Measurements from ENCODE around the gene EFHD1.
"Not testable (repeated sequence)": the region's sequence is repeated elsewhere in the genome, so short reads cannot be mapped to it uniquely, and the experiment has no call there.

The EFHD1 gene

DNA sequence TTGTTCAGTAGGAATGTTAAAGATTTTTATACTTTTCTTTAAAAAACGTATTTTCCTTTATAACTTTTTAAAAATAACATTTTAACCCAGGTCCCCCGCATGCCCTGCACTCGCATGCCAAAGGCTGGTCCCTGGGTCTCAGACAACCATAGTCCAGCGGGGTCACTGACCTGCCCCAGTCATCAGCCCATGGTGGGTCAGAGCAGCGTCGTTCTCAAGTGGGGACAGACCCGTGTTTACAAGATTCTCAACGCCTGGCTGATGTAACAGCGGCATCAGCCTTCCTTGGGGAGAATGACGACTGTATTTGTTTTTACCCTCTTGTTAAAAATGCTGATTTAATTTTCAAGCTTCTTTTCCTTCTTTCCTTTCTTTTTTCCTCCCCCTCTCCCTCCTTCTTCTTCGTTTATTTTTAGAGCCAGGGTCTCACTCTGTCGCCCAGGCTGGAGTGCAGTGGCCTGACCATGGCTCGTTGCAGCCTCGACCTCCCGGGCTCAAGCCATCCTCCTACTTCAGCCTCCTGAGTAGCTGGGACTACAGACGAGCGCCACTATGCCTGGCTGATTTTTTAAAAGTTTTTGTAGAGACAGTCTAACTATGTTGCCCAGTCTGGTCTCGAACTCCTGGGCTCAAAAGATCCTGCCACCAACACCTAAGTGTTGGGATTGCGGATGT, 1.0 kb upstream of the EFHD1 start:
- Histone ChIP-seq H3K36me3 (ENCODE audit: insufficient read depth, low read length) (no peaks in the 10 kb centered on the region), H3K9me3 (ENCODE audit: control insufficient read depth, insufficient read depth, low read length) (no peaks in the 10 kb centered on the region), H3K4me1 (ENCODE audit: insufficient read depth, low read length) (0 out of 2 replicates have a peak, but pooled peaks cover 3% of the 10 kb centered on the region), H3K9ac (ENCODE audit: low read depth, low read length) (peak overlapping the region; percentile 87; the same call in 1 of the 2 replicates)

DNA sequence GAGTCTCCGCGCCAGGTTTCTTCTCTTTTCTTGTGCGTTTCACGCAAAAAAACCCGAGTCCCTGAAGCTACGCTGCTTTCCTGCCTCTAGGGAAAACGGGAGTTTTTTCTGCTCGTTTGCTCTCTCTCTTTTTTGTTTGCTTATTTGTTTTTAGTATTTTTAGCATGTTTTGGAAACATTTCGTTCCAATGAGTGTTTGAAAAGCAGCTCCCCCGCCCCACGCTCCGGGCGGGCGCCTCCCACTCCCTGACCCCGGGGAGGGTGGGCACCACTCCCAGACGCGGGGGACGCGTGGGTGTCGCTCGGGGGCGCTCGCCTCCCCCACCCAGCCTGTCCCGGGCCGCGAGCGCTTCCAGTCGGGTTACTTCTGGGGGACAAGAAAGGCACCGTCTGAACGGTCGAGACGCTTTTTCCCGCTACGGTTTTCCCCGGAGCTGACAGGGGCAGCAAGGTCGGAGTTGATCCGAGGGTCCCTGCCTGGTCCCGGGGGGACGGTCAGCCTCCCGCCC, 446 bp upstream of the EFHD1 start:
- Histone ChIP-seq H3K9ac (ENCODE audit: low read depth, low read length) (peak overlapping the region; percentile 87), H3K9me3 (ENCODE audit: control insufficient read depth, insufficient read depth, low read length) (no peaks in the 10 kb centered on the region), H3K36me3 (ENCODE audit: insufficient read depth, low read length) (no peaks in the 10 kb centered on the region), H3K4me1 (ENCODE audit: insufficient read depth, low read length) (0 out of 2 replicates have a peak, but pooled peaks cover 3% of the 10 kb centered on the region)

DNA sequence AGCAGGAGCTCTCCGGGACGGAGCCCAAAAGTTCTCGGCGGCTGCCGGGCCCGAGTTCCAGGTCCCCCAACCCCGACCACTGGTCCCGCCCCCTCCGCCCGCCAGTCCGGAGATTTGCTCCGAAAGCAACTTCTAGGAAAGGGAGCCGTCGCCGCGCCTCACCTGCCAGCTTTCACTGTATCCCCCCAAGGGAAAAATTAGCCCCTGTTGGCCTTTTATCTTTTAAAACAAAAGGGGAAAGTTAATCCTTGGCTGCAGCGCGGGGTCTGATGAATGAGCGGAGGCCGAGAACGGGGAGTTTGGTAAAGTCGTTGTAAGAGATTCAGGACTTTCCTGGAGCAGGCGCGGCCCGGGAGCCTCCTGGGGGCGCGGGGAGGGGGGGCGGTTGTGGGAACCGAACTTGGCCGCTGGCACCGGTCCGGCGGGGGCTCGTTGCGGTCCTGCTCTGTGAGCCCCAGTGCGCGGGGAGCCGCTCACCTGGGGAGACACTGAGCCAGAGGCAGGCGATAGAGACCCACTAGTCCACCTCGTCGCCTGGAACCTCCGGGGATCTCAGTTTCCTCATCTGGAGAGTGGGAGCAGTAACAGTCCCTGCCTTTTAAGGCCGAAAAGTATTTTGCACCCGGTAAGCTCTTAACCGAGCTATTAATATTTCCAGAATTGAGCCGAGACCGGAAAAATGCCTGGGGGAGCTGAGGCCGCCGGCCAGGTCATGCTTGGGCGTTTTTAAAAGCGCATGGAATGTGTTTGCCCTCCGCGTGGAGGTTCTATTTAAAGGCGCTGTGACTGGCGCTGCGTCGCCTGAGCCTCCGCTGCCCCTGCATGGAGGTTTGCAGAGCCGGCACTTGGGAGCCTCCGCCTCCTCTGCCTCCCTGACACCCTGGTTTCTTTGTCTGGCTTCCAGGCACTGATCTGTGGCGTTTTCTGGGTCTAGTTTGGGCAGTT, 1.1 kb downstream of the EFHD1 start:
- Histone ChIP-seq H3K9me3 (ENCODE audit: control insufficient read depth, insufficient read depth, low read length) (no peaks in the 10 kb centered on the region), H3K36me3 (ENCODE audit: insufficient read depth, low read length) (no peaks in the 10 kb centered on the region), H3K4me1 (ENCODE audit: insufficient read depth, low read length) (0 out of 2 replicates have a peak, but pooled peaks cover 3% of the 10 kb centered on the region), H3K9ac (ENCODE audit: low read depth, low read length) (peak overlapping the region; percentile 87; the same call in 1 of the 2 replicates)

DNA sequence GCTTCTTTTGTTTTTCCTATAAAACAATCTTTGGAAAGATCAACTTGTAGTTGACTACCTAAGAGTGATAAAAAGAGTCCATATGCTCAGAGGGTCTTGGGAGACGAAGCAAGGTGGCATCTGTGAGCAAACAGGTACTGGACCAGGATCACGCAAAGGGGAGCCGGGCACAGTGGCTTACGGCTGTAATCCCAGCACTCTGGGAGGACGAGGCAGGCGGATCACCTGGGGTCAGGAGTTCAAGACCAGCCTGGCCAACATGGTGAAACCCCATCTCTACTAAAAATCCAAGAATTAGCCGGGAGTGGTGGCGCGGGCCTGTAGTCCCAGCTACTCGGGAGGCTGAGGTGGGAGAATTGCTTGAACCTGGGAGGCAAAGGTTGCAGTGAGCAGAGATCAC, 2.0 kb downstream of the EFHD1 start:
- not testable (repeated sequence) for H3K4me1 ChIP-seq (ENCODE audit: insufficient read depth, low read length); H3K36me3 ChIP-seq (ENCODE audit: insufficient read depth, low read length); H3K9me3 ChIP-seq (ENCODE audit: control insufficient read depth, insufficient read depth, low read length)
- 0 out of 2 replicates have a peak overlapping the region, but pooled peaks have one; percentile 87 for H3K9ac ChIP-seq (ENCODE audit: low read depth, low read length)

DNA sequence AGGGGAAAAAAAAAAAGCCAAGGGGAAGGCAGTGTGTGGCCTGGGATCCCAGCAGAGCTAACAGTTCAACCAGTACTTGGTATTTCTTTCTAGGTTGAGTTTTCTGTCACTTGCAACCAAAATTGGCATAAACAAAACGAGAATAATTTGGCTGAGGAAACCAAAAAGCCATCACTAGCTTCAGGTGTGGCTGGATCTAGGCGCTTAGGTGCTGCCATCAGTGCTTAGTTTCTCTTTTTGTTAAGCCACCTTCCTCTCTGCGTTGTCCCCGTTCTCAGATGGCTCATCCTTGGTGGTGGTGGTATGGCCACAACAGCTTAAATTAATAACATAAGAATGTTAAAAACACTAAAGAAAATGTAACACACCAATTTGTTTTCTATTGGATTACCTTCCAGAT, 2.4 kb downstream of the EFHD1 start:
- 0 out of 2 replicates have a peak, but pooled peaks cover 3% of the 10 kb centered on the region for H3K4me1 ChIP-seq (ENCODE audit: insufficient read depth, low read length)
- no peaks in the 10 kb centered on the region for H3K9me3 ChIP-seq (ENCODE audit: control insufficient read depth, insufficient read depth, low read length)
- no peaks in the 10 kb centered on the region for H3K36me3 ChIP-seq (ENCODE audit: insufficient read depth, low read length)

DNA sequence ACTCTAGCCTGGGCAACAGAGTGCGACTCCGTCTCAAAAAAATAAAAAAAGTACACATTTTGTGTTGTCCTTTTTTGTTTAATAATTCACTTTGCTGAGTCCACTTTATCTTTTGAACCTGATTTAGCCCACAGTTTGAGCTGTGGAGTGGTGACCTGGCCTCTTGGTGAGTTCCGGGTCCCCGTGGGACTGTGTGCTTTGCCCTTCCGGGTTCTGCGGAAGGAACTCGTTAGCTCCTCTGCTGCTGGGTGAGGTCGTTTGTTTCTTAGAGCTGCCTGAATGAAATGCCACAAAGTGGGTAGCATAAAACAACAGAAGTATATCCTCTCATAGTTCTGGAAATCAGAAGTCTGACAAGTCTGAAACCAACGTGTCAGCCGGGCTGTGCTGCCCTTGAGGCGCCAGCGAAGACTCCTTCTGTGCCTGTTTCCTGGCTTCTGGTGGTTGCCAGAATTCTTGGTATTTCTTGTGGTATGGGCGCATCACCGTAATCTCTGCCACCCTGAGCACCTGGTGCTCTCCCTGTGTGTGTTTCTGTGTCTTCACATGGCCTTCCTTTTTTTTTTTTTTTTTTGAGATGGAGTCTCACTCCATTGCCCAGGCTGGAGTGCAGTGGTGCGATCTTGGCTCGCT, 3.5 kb downstream of the EFHD1 start:
- H3K9me3 ChIP-seq (ENCODE audit: control insufficient read depth, insufficient read depth, low read length) = no peaks in the 10 kb centered on the region
- peaks cover 7% of the 10 kb centered on the region; the same call in 1 of the 2 replicates for H3K4me1 ChIP-seq (ENCODE audit: insufficient read depth, low read length)
- no peaks in the 10 kb centered on the region for H3K36me3 ChIP-seq (ENCODE audit: insufficient read depth, low read length)
- H3K9ac ChIP-seq (ENCODE audit: low read depth, low read length) = no peak overlapping the region

More for the DNA sequence above, 2.4 kb downstream of the EFHD1 start:
- H3K9ac ChIP-seq (ENCODE audit: low read depth, low read length) = no peak overlapping the region

DNA sequence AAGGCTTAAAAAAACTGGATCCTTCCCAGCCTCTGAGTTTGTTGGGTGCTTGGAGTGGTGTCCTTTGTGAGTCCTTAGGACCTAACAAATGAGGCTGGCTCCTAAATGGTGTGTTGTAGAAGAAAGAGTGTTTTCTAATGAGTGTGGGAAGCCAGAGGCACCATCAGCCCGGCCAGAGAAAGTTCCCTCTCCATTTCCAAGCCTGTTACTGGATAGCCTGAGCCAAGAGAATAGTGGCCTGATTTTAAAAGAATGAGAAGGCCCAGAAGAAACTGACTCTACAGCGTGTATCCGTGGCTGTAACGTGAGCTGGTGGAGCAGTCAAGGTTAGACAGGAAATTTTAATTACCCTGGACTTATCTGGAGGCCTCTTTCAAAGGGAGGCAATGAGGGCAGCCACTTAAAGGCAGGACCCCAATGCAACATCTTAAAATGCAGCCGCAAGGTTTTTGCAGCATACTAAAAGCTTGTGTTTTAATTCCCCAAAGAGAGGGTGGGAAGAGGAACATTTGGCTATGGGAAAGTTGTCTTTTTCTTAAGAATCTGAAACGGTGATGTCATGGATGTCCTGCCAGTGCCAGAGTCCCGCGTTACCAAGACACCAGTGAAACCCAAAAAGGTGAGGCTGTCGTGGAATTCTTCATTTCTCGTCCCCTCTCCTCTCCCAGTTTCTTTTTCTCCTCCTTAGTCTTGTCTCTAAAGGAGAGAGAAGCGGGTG, 4.6 kb downstream of the EFHD1 start:
- H3K4me1 ChIP-seq (ENCODE audit: insufficient read depth, low read length) = peaks cover 9% of the 10 kb centered on the region; the same call in 1 of the 2 replicates
- H3K9ac ChIP-seq (ENCODE audit: low read depth, low read length) = no peak overlapping the region
- H3K36me3 ChIP-seq (ENCODE audit: insufficient read depth, low read length) = no peaks in the 10 kb centered on the region
- H3K9me3 ChIP-seq (ENCODE audit: control insufficient read depth, insufficient read depth, low read length) = no peaks in the 10 kb centered on the region

DNA sequence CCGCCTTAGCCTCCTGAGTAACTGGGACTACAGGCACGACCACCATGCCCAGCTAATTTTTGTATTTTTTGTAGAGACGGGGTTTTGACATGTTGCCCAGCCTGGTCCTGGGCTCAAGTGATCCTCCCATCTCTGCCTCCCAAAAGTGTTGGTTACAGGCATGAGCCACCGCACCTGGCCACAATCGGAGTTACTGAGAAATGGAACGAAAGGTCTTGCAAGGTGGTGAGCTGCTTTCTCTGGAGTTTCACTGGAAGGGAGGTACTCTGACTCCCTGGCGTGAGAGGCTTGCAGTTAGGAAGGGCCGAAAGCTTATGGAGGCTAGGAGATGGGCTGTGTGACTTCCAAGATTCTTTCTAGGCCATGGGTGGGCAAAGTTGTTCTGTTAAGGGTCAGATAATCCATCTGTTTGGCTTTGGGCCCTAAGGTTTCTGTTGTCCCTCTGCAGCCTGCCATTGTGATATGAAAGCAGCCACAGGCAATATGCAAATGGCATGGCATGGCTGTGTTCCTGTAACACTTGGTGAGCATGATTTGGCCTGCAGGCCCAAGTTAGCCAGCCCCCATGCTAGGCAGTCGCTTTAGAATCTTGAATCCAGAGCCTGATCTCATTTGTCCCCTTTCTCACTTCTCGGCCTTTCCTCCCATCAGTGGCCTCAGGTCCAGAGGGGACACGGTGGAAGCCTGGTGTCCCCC, 7.9 kb downstream of the EFHD1 start:
- no peak overlapping the region for H3K9ac ChIP-seq (ENCODE audit: low read depth, low read length)
- H3K4me1 ChIP-seq (ENCODE audit: insufficient read depth, low read length) = peaks cover 9% of the 10 kb centered on the region; the same call in 1 of the 2 replicates
- H3K36me3 ChIP-seq (ENCODE audit: insufficient read depth, low read length) = no peaks in the 10 kb centered on the region
- no peaks in the 10 kb centered on the region for H3K9me3 ChIP-seq (ENCODE audit: control insufficient read depth, insufficient read depth, low read length)

DNA sequence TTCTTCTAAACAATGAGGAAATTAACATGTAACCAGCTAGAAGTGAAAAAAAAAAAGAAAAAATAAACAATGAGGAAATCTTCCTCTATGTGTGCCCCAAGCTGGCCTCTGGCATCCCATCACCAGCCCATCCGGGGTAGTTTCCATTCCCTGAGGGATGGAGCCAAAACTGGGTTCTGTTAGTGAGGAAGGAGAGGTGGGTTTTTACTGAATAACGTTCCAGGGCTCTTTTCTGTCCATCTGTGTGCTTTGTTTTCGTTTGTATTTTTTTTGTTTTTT, 9.7 kb downstream of the EFHD1 start:
- H3K4me1 ChIP-seq (ENCODE audit: insufficient read depth, low read length) = peaks cover 9% of the 10 kb centered on the region; the same call in 1 of the 2 replicates
- H3K36me3 ChIP-seq (ENCODE audit: insufficient read depth, low read length) = no peaks in the 10 kb centered on the region
- no peaks in the 10 kb centered on the region for H3K9me3 ChIP-seq (ENCODE audit: control insufficient read depth, insufficient read depth, low read length)
- H3K9ac ChIP-seq (ENCODE audit: low read depth, low read length) = no peak overlapping the region

DNA sequence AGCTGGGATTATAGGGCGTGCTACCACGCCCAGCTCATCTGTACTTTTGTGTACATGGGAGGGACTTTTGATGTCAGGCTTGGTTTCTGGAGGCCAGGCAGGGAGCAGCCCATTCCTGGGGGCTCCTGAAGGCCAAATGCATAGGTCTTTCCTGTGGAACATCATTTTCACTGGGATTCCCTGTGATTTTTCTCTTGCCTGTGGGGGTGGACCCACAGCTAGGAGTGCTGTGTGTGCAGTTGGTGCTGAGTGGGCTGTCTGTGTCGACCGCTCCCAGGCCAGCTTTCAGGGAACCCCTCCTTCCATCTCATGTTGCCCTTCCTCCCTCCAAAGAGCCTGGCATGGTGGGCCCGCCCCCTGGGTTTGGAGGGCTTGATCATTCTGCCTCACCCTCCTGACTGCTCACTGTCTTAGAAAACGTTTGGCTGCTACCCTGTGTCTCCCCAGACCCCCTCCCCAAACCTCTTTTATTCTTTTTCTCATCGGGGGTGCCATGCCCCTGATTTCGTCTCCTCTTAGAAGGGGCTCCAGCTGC, 10.5 kb downstream of the EFHD1 start:
- no peaks in the 10 kb centered on the region for H3K36me3 ChIP-seq (ENCODE audit: insufficient read depth, low read length)
- H3K9me3 ChIP-seq (ENCODE audit: control insufficient read depth, insufficient read depth, low read length) = no peaks in the 10 kb centered on the region
- peaks cover 9% of the 10 kb centered on the region; the same call in 1 of the 2 replicates for H3K4me1 ChIP-seq (ENCODE audit: insufficient read depth, low read length)
- H3K9ac ChIP-seq (ENCODE audit: low read depth, low read length) = no peak overlapping the region

DNA sequence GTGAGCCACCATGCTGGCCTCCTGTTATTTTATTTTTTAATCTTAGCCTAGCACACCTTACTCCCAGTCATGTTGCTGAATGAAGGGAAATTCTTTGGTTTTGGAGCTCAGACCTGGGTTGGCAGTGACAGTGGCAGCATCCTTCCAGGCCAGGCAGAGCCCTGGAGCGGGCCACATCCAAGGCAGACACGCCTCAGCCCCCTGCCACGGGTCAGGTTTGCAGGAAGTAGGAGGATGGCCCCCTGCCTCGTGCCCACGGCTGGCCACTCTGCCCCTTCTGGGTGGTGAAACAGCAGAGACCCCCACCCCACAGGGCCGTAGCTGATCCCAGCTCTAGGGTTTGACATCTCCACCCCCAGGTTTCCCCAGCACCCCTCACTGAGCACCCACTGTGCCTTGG, 11.7 kb downstream of the EFHD1 start:
- H3K36me3 ChIP-seq (ENCODE audit: insufficient read depth, low read length) = no peaks in the 10 kb centered on the region
- H3K9me3 ChIP-seq (ENCODE audit: control insufficient read depth, insufficient read depth, low read length) = no peaks in the 10 kb centered on the region
- H3K9ac ChIP-seq (ENCODE audit: low read depth, low read length) = no peak overlapping the region
- peaks cover 9% of the 10 kb centered on the region; the same call in 1 of the 2 replicates for H3K4me1 ChIP-seq (ENCODE audit: insufficient read depth, low read length)

DNA sequence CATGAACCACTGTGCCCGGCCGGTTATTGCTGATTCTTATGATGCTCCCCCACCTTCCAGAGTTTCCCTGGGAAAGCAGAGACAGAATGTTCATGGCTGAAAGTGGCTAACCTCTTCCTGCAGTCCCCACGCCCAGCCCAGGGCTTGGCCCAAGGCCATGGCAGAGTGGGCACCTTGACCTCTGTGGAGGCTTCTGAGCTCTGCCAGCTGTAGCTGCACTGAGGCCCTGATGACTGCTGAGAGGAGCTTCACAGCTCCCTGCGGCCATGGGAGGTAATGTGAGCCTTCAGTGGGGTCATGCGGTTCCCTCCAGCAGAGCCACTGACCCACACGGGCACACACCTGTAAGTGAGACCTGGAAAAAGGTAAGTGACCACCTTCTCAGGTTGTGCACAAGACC, 13.3 kb downstream of the EFHD1 start:
- peaks cover 6% of the 10 kb centered on the region; the same call in 1 of the 2 replicates for H3K4me1 ChIP-seq (ENCODE audit: insufficient read depth, low read length)
- no peaks in the 10 kb centered on the region for H3K9me3 ChIP-seq (ENCODE audit: control insufficient read depth, insufficient read depth, low read length)
- no peaks in the 10 kb centered on the region for H3K36me3 ChIP-seq (ENCODE audit: insufficient read depth, low read length)
- H3K9ac ChIP-seq (ENCODE audit: low read depth, low read length) = no peak overlapping the region

DNA sequence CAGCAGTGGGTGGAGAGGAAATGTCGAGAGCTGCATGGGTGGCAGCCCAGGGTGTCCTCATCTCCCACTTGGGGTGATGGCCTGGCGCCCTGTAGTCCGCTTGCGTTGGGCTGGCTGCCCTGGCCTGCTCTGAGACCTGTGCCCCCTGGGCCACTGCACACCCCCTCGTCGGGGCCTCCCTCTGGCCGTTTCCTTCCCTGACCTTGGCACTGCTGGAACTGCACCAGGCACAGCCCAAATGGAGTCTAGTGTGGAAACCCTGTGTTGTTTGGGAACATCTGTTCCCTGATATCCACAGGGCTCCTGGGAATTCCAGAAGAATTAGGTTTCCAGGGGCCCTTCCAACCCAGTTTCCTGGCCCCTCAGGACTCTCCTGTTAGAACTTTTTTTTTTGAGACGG, 13.9 kb downstream of the EFHD1 start:
- H3K9ac ChIP-seq (ENCODE audit: low read depth, low read length) = no peak overlapping the region
- no peaks in the 10 kb centered on the region for H3K36me3 ChIP-seq (ENCODE audit: insufficient read depth, low read length)

More for the DNA sequence above, 13.9 kb downstream of the EFHD1 start:
- H3K9me3 ChIP-seq (ENCODE audit: control insufficient read depth, insufficient read depth, low read length) = no peaks in the 10 kb centered on the region
- peaks cover 11% of the 10 kb centered on the region for H3K4me1 ChIP-seq (ENCODE audit: insufficient read depth, low read length)
